Right lung (tissue), 5 donors: ENCODE measurements around the gene HPS5. TPM values are rescaled to one million over a fixed set of nuclear protein-coding genes. Genes with fewer than 3 reads are reported as not detected.

ENCODE experiments used
- DNase-seq, 2 donors: peaks; one replicate each; pipeline ENCODE4 v3.0.0-alpha.2; 2013
- polyA plus RNA-seq, 5 donors: library from polyadenylated mRNA; unstranded; fragments of 120-200 nt; gene quantifications; one replicate each; pipeline versions ENCODE4 v1.2.1 to v1.2.3, GENCODE V29; 2013; ENCODE audit warnings: inconsistent platforms in 1 of 5, low replicate concordance in 1 of 5; ENCODE audit not compliant: insufficient read length in 5 of 5, insufficient read depth in 1 of 5

The HPS5 gene
- polyA plus RNA-seq, 5 donors = 14.9 to 26.9 (median 21.6) TPM

DNA sequence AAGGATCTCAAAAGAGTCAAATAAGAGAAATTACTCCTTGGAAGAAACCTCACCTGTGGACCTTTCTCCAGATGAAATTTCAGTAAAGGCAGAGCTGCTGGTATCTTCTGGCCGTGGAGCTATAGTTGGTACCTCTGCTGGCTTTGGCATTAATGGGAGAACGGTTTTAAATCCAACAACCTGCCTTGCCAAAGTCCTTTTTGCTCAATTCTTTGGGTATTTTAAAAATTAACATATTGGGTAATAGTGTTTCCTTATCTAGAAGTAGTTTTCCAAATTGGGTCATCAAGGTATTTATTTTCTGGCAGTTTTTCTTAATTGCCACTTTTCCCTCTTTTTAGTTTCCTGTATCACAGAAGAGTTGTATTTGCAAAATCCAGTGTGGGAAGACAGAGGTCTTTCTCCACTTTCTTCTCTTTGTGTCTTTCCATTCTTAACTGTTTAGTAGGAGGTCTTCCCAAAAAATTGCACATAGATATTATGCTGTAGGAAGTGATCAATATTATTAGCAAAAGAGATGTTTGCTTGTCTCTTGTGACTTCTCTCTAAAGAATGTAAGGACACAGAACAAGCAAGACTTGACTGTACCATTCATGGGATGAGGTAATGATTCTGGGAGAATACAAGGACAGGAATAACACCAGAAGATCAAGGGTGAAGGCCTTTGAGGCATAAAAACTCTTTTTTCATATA, 85.1 kb downstream of the HPS5 start, which contains the start of gene SAA4:
TSS of gene SAA4 (minus strand) at position 139 of the 693 bp plus-strand sequence. CDS start 876 bp downstream, outside the sequence.
- DNase-seq = no peak

DNA sequence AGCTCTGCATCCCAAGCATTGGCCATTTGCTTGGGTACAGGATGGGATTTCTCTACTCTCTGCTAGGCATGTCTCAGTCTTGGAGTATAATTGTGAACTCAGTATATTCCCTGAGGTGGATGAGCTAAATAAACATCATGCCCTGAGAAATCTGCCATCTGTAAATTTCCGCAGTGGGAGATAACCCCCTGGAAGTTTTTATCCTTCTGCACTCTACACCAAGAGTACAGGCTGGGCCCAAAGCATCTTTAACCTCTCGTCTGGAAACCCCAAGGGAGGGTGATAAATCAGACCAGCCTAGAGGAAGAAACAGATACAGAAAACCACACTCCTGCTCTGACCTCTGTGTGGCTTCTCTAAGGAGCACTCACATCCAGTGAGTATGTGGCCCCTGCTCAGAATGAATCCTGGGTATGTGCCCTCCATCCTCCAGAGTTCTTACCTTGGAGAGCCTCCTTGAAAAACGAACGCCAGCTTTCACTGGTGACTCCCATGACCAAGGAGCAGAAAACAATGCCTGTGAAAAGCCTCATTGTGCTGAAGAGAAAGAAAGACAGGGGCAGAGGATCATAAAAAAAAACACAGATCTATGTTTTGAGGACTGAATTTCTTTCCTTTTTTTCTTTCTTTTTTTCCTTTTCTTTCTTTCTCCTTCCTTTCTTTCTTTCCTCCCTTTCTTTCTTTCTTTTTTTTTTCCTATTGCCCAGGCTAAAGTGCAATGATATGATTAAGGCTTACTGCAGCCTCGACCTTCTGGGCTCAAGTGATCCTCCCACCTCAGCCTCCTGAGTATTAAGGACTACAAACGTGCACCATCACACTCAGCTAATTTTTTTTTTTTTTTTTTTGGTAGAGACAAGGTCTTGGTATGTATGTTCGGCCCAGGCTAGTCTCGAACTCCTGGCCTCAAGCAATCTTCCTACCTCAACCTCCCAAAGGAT, 86.3 kb downstream of the HPS5 start:
- no peak for DNase-seq

GRCh38 chr11:18233912-18234311, 88.0 kb downstream of the HPS5 start:
- no peak for DNase-seq

DNA sequence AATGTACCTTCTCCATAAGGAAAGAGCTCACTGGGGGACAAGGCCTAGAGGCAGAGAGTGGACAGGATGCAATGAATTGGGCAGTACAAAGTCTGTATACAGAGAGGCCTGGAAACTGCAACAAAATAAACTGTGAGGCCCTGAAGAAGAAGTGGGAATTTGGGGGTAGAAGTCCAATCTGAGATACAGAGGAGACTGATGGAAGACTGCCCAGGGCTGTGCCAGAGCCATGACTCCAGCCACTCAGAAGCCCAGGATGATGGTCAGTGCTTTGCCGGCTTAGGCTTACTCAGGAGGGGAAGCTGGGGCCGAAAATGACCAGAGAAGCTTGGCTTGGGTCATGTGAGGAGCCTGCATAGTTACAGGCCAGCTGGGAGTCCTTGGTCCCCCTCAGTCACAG, 91.1 kb downstream of the HPS5 start:
- DNase-seq = no peak

DNA sequence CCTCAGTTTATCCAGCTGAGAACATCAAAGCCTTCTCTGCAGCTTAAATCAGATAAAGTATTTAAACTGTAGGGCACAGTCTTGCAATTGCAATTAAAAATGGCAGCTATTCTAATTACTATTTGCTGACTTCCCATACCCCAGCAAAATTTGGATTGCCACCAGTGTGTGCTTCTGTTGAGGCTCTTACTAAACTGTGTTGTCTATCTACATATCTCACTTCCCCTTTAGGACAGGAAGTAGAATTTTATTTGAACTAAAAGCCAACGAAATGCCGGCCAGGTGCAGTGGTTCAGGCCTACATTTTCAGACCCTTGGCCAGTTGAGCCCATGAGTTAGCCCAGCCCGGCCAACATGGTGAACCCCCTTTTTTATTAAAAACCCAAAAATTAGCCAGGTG, 92.4 kb downstream of the HPS5 start:
- no peak for DNase-seq

Other genes starting within 250 kb of the HPS5 start
- 10 to 100 TPM; 29.5 to 44.7 (median 37.5) TPM for gene SAAL1, start 216.1 kb downstream of the HPS5 start, polyA plus RNA-seq
- not detected for gene MRGPRX3, start 189.6 kb downstream of the HPS5 start, polyA plus RNA-seq
- not detected for gene MRGPRX4, start 149.3 kb downstream of the HPS5 start, polyA plus RNA-seq
- under 1 TPM in 1 of 5 donors, not detected in 4; 0.25 TPM for gene SAA4, start 85.3 kb downstream of the HPS5 start, polyA plus RNA-seq
- gene SAA2, start 73.5 kb downstream of the HPS5 start, polyA plus RNA-seq = under 1 TPM in 3 of 5 donors, not detected in 2; 0.10 to 0.24 (median 0.18) TPM
- gene SAA1, start 55.9 kb downstream of the HPS5 start, polyA plus RNA-seq = not detected
- gene GTF2H1, start 427 bp upstream of the HPS5 start, polyA plus RNA-seq = 10 to 100 TPM; 48.3 to 76.9 (median 68.6) TPM
- 100 to 1,000 TPM; 282 to 426 (median 384) TPM for gene LDHA, start 72.4 kb upstream of the HPS5 start, polyA plus RNA-seq
- 1 to 10 TPM in 1 of 5 donors, under 1 TPM in 1, not detected in 3; 0.05 to 1.4 TPM for gene LDHC, start 90.2 kb upstream of the HPS5 start, polyA plus RNA-seq
- gene LDHAL6A, start 133.7 kb upstream of the HPS5 start, polyA plus RNA-seq = 1 to 10 TPM in 2 of 5 donors, under 1 TPM in 3; 0.27 to 1.2 (median 0.69) TPM
- 100 to 1,000 TPM in 3 of 5 donors, 10 to 100 TPM in 2; 83.8 to 136 (median 114) TPM for gene TSG101, start 204.8 kb upstream of the HPS5 start, polyA plus RNA-seq